Suprapubic skin (tissue), 4 donors: ENCODE data around the gene WDR90.

ENCODE experiments used
- EP300 ChIP-seq: sonication (generic); formaldehyde crosslinking; IDR thresholded peaks from one replicate; pipeline ENCODE4 v1.6.1; 2017; ENCODE audit warnings: antibody characterized with exemption
- POLR2A ChIP-seq, 2 donors: fragments of 450-650 bp; IDR thresholded peaks; one replicate each; pipeline ENCODE4 v1.6.1; 2017; ENCODE audit warnings: antibody characterized with exemption in 2 of 2, mild to moderate bottlenecking in 2 of 2, moderate library complexity in 2 of 2
- POLR2AphosphoS5 ChIP-seq, 3 donors: sonication (generic); formaldehyde crosslinking; IDR thresholded peaks; one replicate each; pipeline ENCODE4 v1.6.1; 2017; ENCODE audit warnings: antibody characterized with exemption in 3 of 3
- TF ChIP-seq, protein P1 (sequence below), 2 donors: fragments of 200-600 bp in 1 of 2; fragments of 450-650 bp in 1 of 2; sonication (generic) in 1 of 2; IDR thresholded peaks; one replicate each; pipeline ENCODE4 v1.5.1; 2016 to 2019; ENCODE audit warnings: antibody characterized with exemption in 2 of 2, mild to moderate bottlenecking in 1 of 2, moderate library complexity in 1 of 2

DNA sequence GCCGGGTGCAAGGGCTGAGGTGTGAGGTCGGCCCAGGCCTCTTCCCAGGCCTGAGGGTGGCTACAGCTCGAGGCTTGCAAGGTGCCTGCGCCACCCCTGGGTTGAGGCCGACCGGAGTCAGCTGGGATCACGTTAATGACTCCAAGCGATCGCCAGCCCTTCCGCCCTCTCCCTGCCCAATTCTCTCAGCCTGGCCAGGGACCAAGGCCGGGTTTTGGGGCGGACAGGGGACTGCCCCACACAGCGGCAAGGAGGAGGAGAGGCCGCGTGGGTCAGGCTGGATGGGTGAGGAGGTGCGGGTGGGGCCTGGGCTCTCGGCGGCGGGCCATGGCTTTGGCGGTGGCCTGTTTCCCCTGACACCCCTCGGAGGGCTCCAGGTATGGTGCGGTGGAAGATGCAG is 44.2 kb downstream of the WDR90 start:
- TF ChIP-seq, protein P1, sequence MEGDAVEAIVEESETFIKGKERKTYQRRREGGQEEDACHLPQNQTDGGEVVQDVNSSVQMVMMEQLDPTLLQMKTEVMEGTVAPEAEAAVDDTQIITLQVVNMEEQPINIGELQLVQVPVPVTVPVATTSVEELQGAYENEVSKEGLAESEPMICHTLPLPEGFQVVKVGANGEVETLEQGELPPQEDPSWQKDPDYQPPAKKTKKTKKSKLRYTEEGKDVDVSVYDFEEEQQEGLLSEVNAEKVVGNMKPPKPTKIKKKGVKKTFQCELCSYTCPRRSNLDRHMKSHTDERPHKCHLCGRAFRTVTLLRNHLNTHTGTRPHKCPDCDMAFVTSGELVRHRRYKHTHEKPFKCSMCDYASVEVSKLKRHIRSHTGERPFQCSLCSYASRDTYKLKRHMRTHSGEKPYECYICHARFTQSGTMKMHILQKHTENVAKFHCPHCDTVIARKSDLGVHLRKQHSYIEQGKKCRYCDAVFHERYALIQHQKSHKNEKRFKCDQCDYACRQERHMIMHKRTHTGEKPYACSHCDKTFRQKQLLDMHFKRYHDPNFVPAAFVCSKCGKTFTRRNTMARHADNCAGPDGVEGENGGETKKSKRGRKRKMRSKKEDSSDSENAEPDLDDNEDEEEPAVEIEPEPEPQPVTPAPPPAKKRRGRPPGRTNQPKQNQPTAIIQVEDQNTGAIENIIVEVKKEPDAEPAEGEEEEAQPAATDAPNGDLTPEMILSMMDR (IDR thresholded peaks at IDR 0.05) = no peak
- no peak for TF ChIP-seq POLR2A (IDR thresholded peaks at IDR 0.05)
- no peak for TF ChIP-seq POLR2AphosphoS5 (IDR thresholded peaks at IDR 0.05)
- no peak for TF ChIP-seq EP300
